Keratinocyte (primary cell): ENCODE results near the gene RELL1. TPM values are rescaled to one million over a fixed set of nuclear protein-coding genes. Genes with fewer than 3 reads are reported as not detected.
A peak's percentile ranks its signal among the peaks of the same experiment; 100 is the strongest.

Experiments
- DNase-seq: peaks from one replicate; pipeline ENCODE4 v3.0.0-alpha.2; 2011; ENCODE audit warnings: low read depth, missing footprints, low spot score
- FAIRE-seq: peaks from 2 replicates; lab custom pipeline; 2011; peaks lifted over from hg19 to GRCh38; lab: Jason Lieb, UNC
- H2AFZ ChIP-seq: 2 replicates; pipeline ENCODE4 v1.6.0; 2012; ENCODE audit warnings: low read length, control low read depth, inconsistent platforms; ENCODE audit not compliant: control insufficient read depth
- H3K27ac ChIP-seq: 2 replicates; pipeline ENCODE4 v1.5.1; 2011; ENCODE audit warnings: low read length; ENCODE audit not compliant: control insufficient read depth, insufficient read depth
- H3K27me3 ChIP-seq: 3 replicates; pipeline ENCODE4 v1.6.0; 2011; ENCODE audit warnings: low read length; ENCODE audit not compliant: control insufficient read depth, insufficient read depth; ENCODE audit errors: extremely low read depth
- H3K36me3 ChIP-seq, 2 experiments: 2 replicates in 1 of 2; 3 replicates in 1 of 2; pipeline ENCODE4 v1.5.1; 2011; ENCODE audit warnings: low read length in 2 of 2, mild to moderate bottlenecking in 1 of 2; ENCODE audit not compliant: control insufficient read depth in 2 of 2, insufficient read depth in 2 of 2; ENCODE audit errors: extremely low read depth in 1 of 2
- H3K4me1 ChIP-seq: 3 replicates; pipeline ENCODE4 v1.5.1; 2011; ENCODE audit warnings: low read length; ENCODE audit not compliant: control insufficient read depth, insufficient read depth; ENCODE audit errors: extremely low read depth
- H3K4me2 ChIP-seq: 3 replicates; pipeline ENCODE4 v1.6.0; 2011; ENCODE audit warnings: low read depth, low read length; ENCODE audit not compliant: control insufficient read depth, insufficient read depth; ENCODE audit errors: extremely low read depth
- H3K4me3 ChIP-seq, 3 experiments: fragments of 200-600 bp in 1 of 3; sonication (generic) in 1 of 3; 2 replicates in 2 of 3; 3 replicates in 1 of 3; pipeline ENCODE4 v1.5.1; 2011 to 2016; ENCODE audit warnings: low read length in 3 of 3, mild to moderate bottlenecking in 3 of 3, control low read depth in 2 of 3, inconsistent platforms in 1 of 3, low read depth in 1 of 3, mixed read lengths in 1 of 3, mixed run types in 1 of 3, moderate library complexity in 1 of 3; ENCODE audit not compliant: control insufficient read depth in 2 of 3, insufficient read depth in 2 of 3; ENCODE audit errors: extremely low read depth in 1 of 3
- H3K79me2 ChIP-seq: 2 replicates; pipeline ENCODE4 v1.6.0; 2012; ENCODE audit warnings: low read length; ENCODE audit not compliant: control insufficient read depth, insufficient read depth
- H3K9ac ChIP-seq: 3 replicates; pipeline ENCODE4 v1.6.0; 2011; ENCODE audit warnings: low read length; ENCODE audit not compliant: control insufficient read depth, insufficient read depth; ENCODE audit errors: extremely low read depth
- H3K9me1 ChIP-seq: 3 replicates; pipeline ENCODE4 v1.6.0; 2011; ENCODE audit warnings: low read length; ENCODE audit not compliant: control insufficient read depth, insufficient read depth; ENCODE audit errors: extremely low read depth
- H3K9me3 ChIP-seq: 2 replicates; pipeline ENCODE4 v1.5.1; 2012; ENCODE audit warnings: low read depth, low read length; ENCODE audit not compliant: control insufficient read depth
- H4K20me1 ChIP-seq: 3 replicates; pipeline ENCODE4 v1.6.0; 2011; ENCODE audit warnings: low read length; ENCODE audit not compliant: control insufficient read depth, insufficient read depth; ENCODE audit errors: extremely low read depth
- CTCF ChIP-seq, 3 experiments: IDR thresholded peaks in 1 of 3; conservative IDR thresholded peaks in 1 of 3; optimal IDR thresholded peaks in 1 of 3; 2 replicates in 2 of 3; 3 replicates in 1 of 3; pipeline versions ENCODE3 to v1.5.1; 2011; ENCODE audit warnings: low read length in 3 of 3, mild to moderate bottlenecking in 3 of 3, moderate library complexity in 2 of 3, control low read depth in 1 of 3, inconsistent platforms in 1 of 3; ENCODE audit not compliant: insufficient read depth in 2 of 3; ENCODE audit errors: extremely low read depth in 1 of 3
- EZH2 ChIP-seq: IDR thresholded peaks from one replicate; pipeline ENCODE4 v1.6.1; 2012; ENCODE audit warnings: inconsistent platforms, mild to moderate bottlenecking, low read length, moderate library complexity
- dilution Hi-C: fragments of 300-500 bp; cut with MboI; formaldehyde crosslinking; loops from one replicate; pipeline ENCODE4 v1.7.0; 2020; ENCODE audit warnings: low sequenced_read_pairs; ENCODE audit not compliant: extremely low pct_ligation_motif_present
- polyA plus RNA-seq, 5 experiments: library from polyadenylated mRNA; depleted of rRNA in 3 of 5; stranded (reverse) in 3 of 5; stranded (forward) in 1 of 5; unstranded in 1 of 5; fragments of >200 nt; gene quantifications; 1 replicate in 1 of 5; 2 replicates in 3 of 5; 3 replicates in 1 of 5; pipeline versions ENCODE4 v1.2.1 to v1.2.3, GENCODE V29; 2011 to 2012; ENCODE audit warnings: missing spikeins in 2 of 5, low read depth in 1 of 5, low replicate concordance in 1 of 5

The RELL1 gene
- polyA plus RNA-seq, 1 donor (not counting 4 experiments of a cell fraction or from before 2014, with no cell fraction given), result 9.3 TPM

GRCh38 chr4:37719021-37719420, 32.8 kb upstream of the RELL1 start:
- Histone ChIP-seq H3K4me1 (peaks cover 33% of the 10 kb centered on the region), H3K79me2 (no peaks in the 10 kb centered on the region), H4K20me1 (no peaks in the 10 kb centered on the region), H3K9me1 (no peaks in the 10 kb centered on the region), H3K9me3 (no peaks in the 10 kb centered on the region), H3K27ac (no peak overlapping the region), H2AFZ (no peak overlapping the region), H3K4me2 (no peak overlapping the region), H3K27me3 (no peaks in the 10 kb centered on the region), H3K36me3 (no peaks in the 10 kb centered on the region), H3K4me3 (no peak overlapping the region), H3K9ac (no peak overlapping the region)
- no peak for TF ChIP-seq EZH2
- no peak for TF ChIP-seq CTCF (optimal IDR thresholded peaks at IDR 0.05 in 1 of 3, IDR thresholded peaks at IDR 0.05 in 1 of 3, conservative IDR thresholded peaks at IDR 0.05 in 1 of 3; ENCODE audit: extremely low read depth in 1 of 3, insufficient read depth in 2 of 3, low read length in 3 of 3)
- FAIRE-seq, result peak; percentile 57
- dilution Hi-C loops, result no loop called here
- no peak for DNase-seq

- Histone ChIP-seq H2AFZ (no peak overlapping the region), H3K4me2 (no peak overlapping the region), H4K20me1 (no peaks in the 10 kb centered on the region), H3K4me3 (no peak overlapping the region), H3K9me1 (no peaks in the 10 kb centered on the region), H3K36me3 (no peaks in the 10 kb centered on the region), H3K9me3 (no peaks in the 10 kb centered on the region), H3K4me1 (peaks cover 33% of the 10 kb centered on the region), H3K27me3 (no peaks in the 10 kb centered on the region), H3K27ac (no peak overlapping the region), H3K9ac (no peak overlapping the region), H3K79me2 (no peaks in the 10 kb centered on the region)
- FAIRE-seq (peak; percentile 86), DNase-seq (peak; percentile 33)
- dilution Hi-C loops, result no loop called here
- no peak for TF ChIP-seq EZH2
These were observed 31.4 kb upstream of the RELL1 start for GRCh38 chr4:37717576-37717975.

GRCh38 chr4:37715889-37716402, 29.8 kb upstream of the RELL1 start:
- H3K4me1 ChIP-seq, result peaks cover 33% of the 10 kb centered on the region
- dilution Hi-C loops, result no loop called here

More at GRCh38 chr4:37715889-37716402, 29.8 kb upstream of the RELL1 start:
- Histone ChIP-seq H3K9me1 (no peaks in the 10 kb centered on the region), H3K79me2 (no peaks in the 10 kb centered on the region), H3K4me3 (no peak overlapping the region), H3K27ac (peak overlapping the region; percentile 9), H3K9ac (no peak overlapping the region), H3K36me3 (no peaks in the 10 kb centered on the region), H3K9me3 (no peaks in the 10 kb centered on the region), H4K20me1 (no peaks in the 10 kb centered on the region), H2AFZ (no peak overlapping the region), H3K4me2 (peak overlapping the region; percentile 44), H3K27me3 (no peaks in the 10 kb centered on the region)
- peak; percentile 35 for DNase-seq
- FAIRE-seq, result peak; percentile 86
- TF ChIP-seq EZH2 (no peak), CTCF (optimal IDR thresholded peaks at IDR 0.05 in 1 of 3, IDR thresholded peaks at IDR 0.05 in 1 of 3, conservative IDR thresholded peaks at IDR 0.05 in 1 of 3; ENCODE audit: extremely low read depth in 1 of 3, insufficient read depth in 2 of 3, low read length in 3 of 3) (peak in 1 of 3 experiments; percentile 10)
